Cortex of kidney (tissue), 1 donor: ENCODE results near the gene FIBIN.

Experiments
- DNase-seq: peaks from one replicate; lab custom pipeline; 2025; lab: John Stamatoyannopoulos, UW

The FIBIN gene

GRCh38 chr11:27024865-27025264 lies 31.0 kb downstream of the FIBIN start:
- DNase-seq = no peak

GRCh38 chr11:27025312-27025955 lies 31.5 kb downstream of the FIBIN start:
- DNase-seq = no peak

- no peak for DNase-seq
These were observed 32.2 kb downstream of the FIBIN start for GRCh38 chr11:27025957-27026733.

- no peak for DNase-seq
These were observed 34.7 kb downstream of the FIBIN start for GRCh38 chr11:27028561-27028965.

- no peak for DNase-seq
These were observed 36.1 kb downstream of the FIBIN start for GRCh38 chr11:27029966-27030365.

GRCh38 chr11:27031754-27032153 lies 37.8 kb downstream of the FIBIN start:
- DNase-seq = no peak

GRCh38 chr11:27039873-27040272 lies 46.0 kb downstream of the FIBIN start:
- no peak for DNase-seq

- DNase-seq = no peak
These were observed 46.6 kb downstream of the FIBIN start, which contains the start of gene BBOX1 for GRCh38 chr11:27040302-27041115. BBOX1 (plus strand) TSS chr11:27040815; CDS start chr11:27055431, 14,616 bp downstream.

- no peak for DNase-seq
These were observed 47.4 kb downstream of the FIBIN start for GRCh38 chr11:27041141-27041899.
